OCI-LY1 (cell line): ENCODE data around the gene LIMK2.

Source experiments
- H2AFZ ChIP-seq: fragments of 200-600 bp; sonication (generic), shearing (Covaris generic); 2 replicates; pipeline ENCODE4 v1.6.0; 2014; ENCODE audit warnings: antibody characterized with exemption, mild to moderate bottlenecking, low read length
- H3F3A ChIP-seq: fragments of 200-600 bp; sonication (generic), shearing (Covaris generic); 2 replicates; pipeline ENCODE4 v1.6.0; 2014; ENCODE audit warnings: mild to moderate bottlenecking, antibody characterized with exemption, low read length, moderate library complexity; ENCODE audit not compliant: insufficient read depth
- H3K27ac ChIP-seq: fragments of 200-600 bp; sonication (generic); 2 replicates; pipeline ENCODE4 v1.5.1; 2014; ENCODE audit warnings: low read length, mixed run types, mild to moderate bottlenecking, low read depth; ENCODE audit not compliant: poor library complexity, severe bottlenecking
- H3K27me3 ChIP-seq: fragments of 200-600 bp; sonication (generic); 2 replicates; pipeline ENCODE4 v1.6.0; 2014; ENCODE audit warnings: antibody characterized with exemption, mild to moderate bottlenecking, low read length, moderate library complexity; ENCODE audit not compliant: insufficient read depth
- H3K36me3 ChIP-seq: fragments of 200-600 bp; sonication (generic); 2 replicates; pipeline ENCODE4 v1.6.1; 2014; ENCODE audit warnings: mild to moderate bottlenecking, antibody characterized with exemption, low read length, moderate library complexity, mixed read lengths; ENCODE audit not compliant: insufficient read depth
- H3K4me1 ChIP-seq: fragments of 200-600 bp; sonication (generic); 2 replicates; pipeline ENCODE4 v1.5.1; 2014; ENCODE audit warnings: mild to moderate bottlenecking, low read length, moderate library complexity; ENCODE audit not compliant: insufficient read depth, severe bottlenecking
- H3K4me2 ChIP-seq: fragments of 200-600 bp; sonication (generic), shearing (Covaris generic); 2 replicates; pipeline ENCODE4 v1.6.1; 2014; ENCODE audit warnings: low read length
- H3K4me3 ChIP-seq: fragments of 200-600 bp; sonication (generic); 2 replicates; pipeline ENCODE4 v1.5.1; 2014; ENCODE audit warnings: low read length, low read depth, mild to moderate bottlenecking, mixed read lengths; ENCODE audit not compliant: poor library complexity, severe bottlenecking
- H3K79me2 ChIP-seq: fragments of 200-600 bp; shearing (Covaris generic); 2 replicates; pipeline ENCODE4 v1.6.1; 2016; ENCODE audit warnings: mixed run types, low read length, mixed read lengths; ENCODE audit not compliant: insufficient read depth
- H3K9ac ChIP-seq: fragments of 200-600 bp; sonication (generic), shearing (Covaris generic); 2 replicates; pipeline ENCODE4 v1.6.1; 2014; ENCODE audit warnings: mild to moderate bottlenecking, low read length, mixed read lengths
- H3K9me2 ChIP-seq: fragments of 200-600 bp; sonication (generic), shearing (Covaris generic); 2 replicates; pipeline ENCODE4 v1.6.1; 2014; ENCODE audit warnings: low read depth, mild to moderate bottlenecking, low read length, mixed read lengths
- H3K9me3 ChIP-seq: fragments of 200-600 bp; shearing (Covaris generic); 2 replicates; pipeline ENCODE4 v1.6.1; 2014; ENCODE audit warnings: low read length, mixed read lengths
- H4K20me1 ChIP-seq: fragments of 200-600 bp; sonication (generic), shearing (Covaris generic); 2 replicates; pipeline ENCODE4 v1.6.0; 2016; ENCODE audit warnings: mild to moderate bottlenecking, low read length; ENCODE audit not compliant: insufficient read depth
- CTCF ChIP-seq: fragments of 200-600 bp; sonication (generic), shearing (Covaris generic); IDR thresholded peaks from 2 replicates; pipeline ENCODE4 v1.5.1; 2017; ENCODE audit warnings: mild to moderate bottlenecking, antibody characterized with exemption, low read length, moderate library complexity, mixed read lengths
- EZH2 ChIP-seq: fragments of 200-600 bp; sonication (generic), shearing (Covaris generic); IDR thresholded peaks from 2 replicates; pipeline ENCODE4 v1.8.0; 2017; ENCODE audit warnings: borderline replicate concordance, mixed run types, mild to moderate bottlenecking, antibody characterized with exemption, low read length, moderate library complexity, mixed read lengths

LIMK2 gene

DNA sequence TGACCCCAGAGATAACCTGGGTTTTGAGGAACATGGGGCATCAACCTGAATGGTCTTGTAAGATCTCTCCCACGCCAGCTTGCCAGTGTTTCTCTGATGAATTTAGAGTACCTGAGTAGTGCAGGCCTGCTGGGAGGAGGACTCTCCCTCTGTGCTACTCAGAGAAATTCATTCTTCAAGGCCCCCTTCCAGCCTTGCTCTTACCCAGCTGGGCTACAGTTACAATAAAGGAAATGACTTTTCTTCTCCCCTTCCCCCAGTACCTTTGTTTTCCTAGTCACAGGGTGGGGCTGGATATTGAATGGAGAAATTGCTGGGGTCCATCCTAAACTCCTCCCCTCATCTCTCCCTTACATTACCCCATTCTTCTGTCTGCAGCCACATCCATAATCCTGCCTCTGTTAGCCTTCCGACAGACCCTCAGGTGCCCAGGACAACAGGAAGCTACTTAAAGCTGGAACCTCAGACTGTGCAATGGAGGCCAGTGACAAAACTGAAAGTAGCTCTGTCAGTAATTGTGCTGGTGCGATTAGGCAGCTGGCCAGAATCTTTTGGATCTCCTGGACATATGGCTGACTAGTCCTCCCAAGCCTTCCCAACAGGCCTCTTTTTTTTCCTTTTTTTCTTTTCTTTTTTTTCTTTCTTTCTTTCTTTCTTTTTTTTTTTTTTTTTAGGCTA, 17.4 kb downstream of the LIMK2 start:
- TF ChIP-seq CTCF (no peak), EZH2 (no peak)
- Histone ChIP-seq H3K9ac (no peak overlapping the region), H3K27ac (no peak overlapping the region), H3K9me3 (no peaks in the 10 kb centered on the region), H3F3A (0 out of 2 replicates have a peak, but pooled peaks cover 3% of the 10 kb centered on the region), H3K36me3 (peaks cover 40% of the 10 kb centered on the region; the same call in 1 of the 2 replicates), H2AFZ (no peak overlapping the region), H4K20me1 (no peaks in the 10 kb centered on the region), H3K9me2 (no peaks in the 10 kb centered on the region), H3K79me2 (0 out of 2 replicates have a peak, but pooled peaks cover 3% of the 10 kb centered on the region), H3K4me3 (no peak overlapping the region), H3K27me3 (no peaks in the 10 kb centered on the region), H3K4me1 (no peaks in the 10 kb centered on the region), H3K4me2 (no peak overlapping the region)

DNA sequence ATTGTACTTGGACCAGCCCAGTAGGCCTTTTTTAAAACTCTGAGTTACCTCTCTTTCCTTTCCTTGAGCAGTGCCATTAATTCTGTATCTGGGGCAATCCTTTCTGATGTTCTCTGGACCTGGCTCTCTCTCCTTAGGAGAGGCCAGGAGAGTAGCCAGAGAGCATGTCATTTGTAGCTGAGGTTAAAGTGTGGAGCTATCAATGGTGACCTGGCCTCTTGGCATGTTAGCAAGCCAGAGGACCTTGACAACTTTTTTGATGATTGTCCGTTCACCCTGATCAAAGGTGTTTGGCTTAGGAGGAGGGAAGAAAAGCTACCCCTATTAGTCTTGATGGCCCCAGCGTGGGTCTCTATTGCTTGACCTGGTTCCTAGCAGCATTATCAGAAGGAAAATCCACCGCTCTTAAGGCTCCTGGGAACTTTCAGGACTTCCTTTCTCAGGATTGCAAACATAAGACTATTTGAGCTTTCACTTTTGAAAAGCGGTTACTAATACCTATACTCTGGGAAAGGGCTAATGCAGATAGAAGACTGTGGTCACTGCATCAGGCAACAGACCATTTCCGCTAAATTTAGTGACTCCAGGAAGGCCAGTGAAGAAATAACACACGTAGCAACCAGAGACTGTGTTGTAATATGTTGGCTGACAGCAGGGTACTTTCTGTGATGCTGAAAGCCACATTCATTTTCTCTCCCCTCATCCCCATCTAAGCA, 18.2 kb downstream of the LIMK2 start:
- no peak overlapping the region for H3K4me2 ChIP-seq
- no peak overlapping the region for H3K4me3 ChIP-seq
- peaks cover 39% of the 10 kb centered on the region; the same call in 1 of the 2 replicates for H3K36me3 ChIP-seq
- 0 out of 2 replicates have a peak, but pooled peaks cover 3% of the 10 kb centered on the region for H3F3A ChIP-seq
- no peak overlapping the region for H3K27ac ChIP-seq
- H3K9me2 ChIP-seq = no peaks in the 10 kb centered on the region
- H3K27me3 ChIP-seq = no peaks in the 10 kb centered on the region
- H3K79me2 ChIP-seq = no peaks in the 10 kb centered on the region
- no peak overlapping the region for H3K9ac ChIP-seq
- TF ChIP-seq EZH2 = no peak
- TF ChIP-seq CTCF = no peak
- no peaks in the 10 kb centered on the region for H4K20me1 ChIP-seq
- no peak overlapping the region for H2AFZ ChIP-seq
- no peaks in the 10 kb centered on the region for H3K4me1 ChIP-seq
- H3K9me3 ChIP-seq = no peaks in the 10 kb centered on the region

DNA sequence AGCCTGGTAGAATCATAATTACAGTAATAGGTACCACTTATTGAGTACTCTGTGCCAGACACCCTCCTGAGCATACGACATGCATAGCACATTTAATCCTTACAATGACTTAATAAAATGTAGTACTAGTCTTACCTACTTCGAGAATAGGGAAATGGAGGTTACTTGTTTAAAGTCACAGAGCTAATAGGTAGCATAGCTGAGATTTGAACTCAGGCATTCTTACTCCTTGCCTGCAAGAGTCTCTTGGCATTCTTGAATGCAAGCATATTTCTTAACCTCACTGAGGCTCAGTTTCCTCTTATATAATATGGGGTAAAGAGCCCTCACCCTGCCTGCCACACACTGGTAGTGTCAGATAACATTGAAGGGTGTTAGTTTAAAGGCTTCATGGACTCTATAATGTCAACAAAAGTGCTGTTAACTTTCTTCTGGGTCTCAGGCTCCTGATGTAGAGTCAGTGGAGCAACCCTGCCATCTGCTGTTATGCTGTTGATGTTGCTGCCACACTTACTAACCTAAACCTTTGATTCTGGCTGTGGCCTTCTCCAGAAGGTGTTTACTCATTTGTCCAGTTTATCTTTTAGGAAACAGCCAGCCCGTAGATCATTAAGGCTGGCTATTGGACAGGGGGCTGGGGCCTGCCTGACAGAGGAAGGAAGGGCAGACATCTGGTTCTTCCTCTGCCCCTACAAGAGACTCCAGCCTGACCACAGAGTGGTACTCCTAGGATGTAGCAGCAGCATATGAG, 18.9 kb downstream of the LIMK2 start:
- no peak overlapping the region for H2AFZ ChIP-seq
- no peaks in the 10 kb centered on the region for H3K79me2 ChIP-seq
- no peaks in the 10 kb centered on the region for H3K4me1 ChIP-seq
- H3K27ac ChIP-seq = no peak overlapping the region
- 0 out of 2 replicates have a peak, but pooled peaks cover 3% of the 10 kb centered on the region for H3F3A ChIP-seq
- no peaks in the 10 kb centered on the region for H3K27me3 ChIP-seq
- no peak overlapping the region for H3K9ac ChIP-seq
- no peaks in the 10 kb centered on the region for H3K9me2 ChIP-seq
- TF ChIP-seq EZH2 = no peak
- TF ChIP-seq CTCF = peak; percentile 75
- H3K9me3 ChIP-seq = no peaks in the 10 kb centered on the region
- no peaks in the 10 kb centered on the region for H4K20me1 ChIP-seq
- H3K36me3 ChIP-seq = peaks cover 35% of the 10 kb centered on the region; the same call in 1 of the 2 replicates
- no peak overlapping the region for H3K4me2 ChIP-seq
- H3K4me3 ChIP-seq = no peak overlapping the region
